Activated CD4-positive, alpha-beta T cell treated with anti-CD3 and anti-CD28 coated beads, Interleukin-2, amount 50 U/mL, for 16 hours (primary cell): ENCODE data around the gene FRS2.

Experiments
- DNase-seq: peaks from one replicate; pipeline ENCODE4 v3.0.0-alpha.2; 2020

Gene FRS2

DNA sequence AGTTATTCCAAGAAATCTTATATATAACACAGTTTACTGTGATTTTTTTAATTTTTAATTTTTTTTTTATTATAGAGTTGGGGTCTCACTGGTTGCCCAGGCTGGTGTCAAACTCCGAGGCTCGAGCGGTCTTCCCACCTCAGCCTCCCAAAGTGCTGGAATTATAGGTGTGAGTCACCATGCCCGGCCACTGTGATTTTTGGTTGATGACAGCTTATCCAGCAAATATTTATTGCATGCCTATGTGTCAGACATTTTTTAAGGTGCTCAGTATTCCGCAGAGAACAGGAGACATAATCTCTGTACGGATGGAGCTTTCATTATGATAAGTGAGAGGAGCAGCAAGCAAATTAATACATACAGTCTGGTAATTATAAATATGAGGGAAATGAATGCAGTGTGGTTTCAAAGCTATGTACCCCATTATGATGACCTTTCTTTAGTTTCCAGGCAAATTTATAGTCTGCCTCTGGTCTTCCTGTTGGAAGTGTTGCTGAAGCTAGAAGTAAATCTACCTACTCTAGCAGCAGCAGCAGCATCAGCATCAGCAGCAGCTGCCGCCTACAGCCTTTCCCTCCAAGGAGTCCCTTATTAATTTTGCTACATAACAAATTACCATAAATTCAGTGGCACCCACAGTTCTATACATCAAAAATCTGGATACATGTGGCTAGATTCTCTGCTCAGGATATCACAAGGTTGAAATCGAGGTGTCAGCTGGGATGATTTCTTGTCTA lies 32.3 kb downstream of the FRS2 start:
- no peak for DNase-seq

- DNase-seq = no peak
Measured at GRCh38 chr12:69508091-69508490, 37.9 kb downstream of the FRS2 start.

DNA sequence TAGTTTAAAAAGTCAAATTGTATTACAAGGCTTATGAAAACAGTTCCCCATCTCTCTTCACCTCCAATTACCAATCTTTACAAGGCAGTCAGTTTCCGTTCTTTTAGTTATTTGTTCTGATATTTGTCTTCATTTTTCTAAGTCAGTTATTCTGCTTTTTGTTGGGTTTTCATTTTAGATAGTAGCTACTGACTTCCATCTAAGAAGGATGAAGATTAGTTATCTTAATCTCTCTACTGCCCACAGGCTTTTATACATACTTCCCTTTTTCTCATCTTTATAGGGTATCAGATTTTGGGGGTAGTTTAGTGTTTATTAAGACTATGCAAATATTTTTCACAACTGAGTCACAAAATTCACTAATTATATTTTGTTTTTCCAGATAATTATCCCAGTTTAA lies 38.4 kb downstream of the FRS2 start:
- no peak for DNase-seq

GRCh38 chr12:69509308-69509736 lies 39.1 kb downstream of the FRS2 start:
- DNase-seq = no peak

DNA sequence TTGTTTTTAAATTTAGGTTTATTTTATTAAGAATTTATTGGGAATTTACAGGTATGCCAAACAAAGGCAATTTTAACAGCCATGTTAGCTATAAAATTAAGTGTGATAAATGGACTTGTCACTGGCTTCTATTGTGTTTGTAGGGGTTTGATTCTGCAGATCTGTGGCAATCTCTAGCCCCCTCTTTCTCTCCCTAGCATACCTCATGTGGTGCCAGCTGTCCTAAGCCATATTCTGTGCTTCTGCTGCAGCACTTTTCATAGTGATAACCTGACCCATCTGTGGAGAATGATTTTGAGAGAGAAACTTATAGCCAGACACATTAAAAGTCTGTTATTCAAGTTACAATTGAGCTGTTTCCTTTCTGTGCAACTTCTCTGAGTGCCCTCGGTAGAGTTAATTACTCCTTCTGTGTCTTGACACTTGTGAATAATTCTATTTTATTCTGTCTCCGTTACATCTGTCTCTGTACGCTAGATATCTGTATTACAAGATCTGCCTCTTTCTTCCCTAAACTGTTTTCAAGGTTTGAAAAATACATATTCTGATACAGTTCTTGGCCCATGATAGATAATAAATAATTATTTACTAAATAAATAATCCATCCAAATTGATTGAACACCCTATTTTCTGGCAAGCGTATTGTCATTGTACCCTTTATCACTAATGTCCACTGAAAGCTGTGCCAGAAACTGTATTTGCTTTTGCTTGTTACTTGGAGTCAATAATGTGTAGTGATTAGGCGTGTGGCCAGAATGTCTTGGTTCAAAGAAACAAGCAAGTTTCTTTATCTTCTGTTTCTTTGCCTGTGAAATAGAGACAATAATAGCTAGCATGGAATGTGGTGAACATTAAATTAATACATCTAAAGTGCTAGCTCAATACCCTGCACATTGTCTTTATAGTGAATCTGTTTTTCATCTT lies 40.0 kb downstream of the FRS2 start:
- no peak for DNase-seq

GRCh38 chr12:69511016-69511415 lies 40.8 kb downstream of the FRS2 start:
- DNase-seq = no peak

DNA sequence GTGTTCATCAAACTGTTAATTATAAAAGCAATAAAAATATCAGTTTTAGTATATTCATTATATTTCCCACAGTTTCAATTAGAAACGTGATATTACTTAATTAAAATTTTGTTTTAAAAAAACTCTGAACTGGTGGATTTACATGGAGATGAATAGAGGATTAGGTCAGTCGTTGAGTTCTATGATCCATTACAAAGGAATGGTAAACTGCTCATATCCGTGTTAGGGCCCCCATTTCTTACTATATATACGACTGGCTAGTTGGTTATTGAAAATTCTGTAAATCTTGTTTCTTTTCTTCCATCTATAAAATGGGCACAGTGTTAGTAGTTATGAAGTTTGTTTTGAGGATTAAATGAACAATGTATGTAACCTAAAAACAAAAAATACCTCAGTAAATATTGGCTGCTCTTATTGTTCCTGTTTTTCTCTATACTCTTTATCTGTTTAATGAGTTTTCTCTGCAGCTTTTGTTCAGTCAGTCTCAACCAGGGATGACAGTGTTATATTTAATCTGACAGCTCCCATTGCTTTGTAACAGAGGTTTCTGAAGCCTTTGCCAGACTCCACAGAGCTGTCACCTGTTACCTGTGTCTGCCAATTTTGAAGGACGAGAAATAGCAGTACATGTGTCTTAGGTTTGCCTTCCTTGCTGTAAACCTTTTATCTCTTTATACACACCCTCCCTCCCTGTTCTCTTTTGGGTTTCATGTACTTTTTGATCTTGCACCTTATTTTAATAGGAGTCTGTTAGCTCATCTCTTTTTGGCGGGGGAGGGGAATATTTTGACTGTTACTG lies 41.5 kb downstream of the FRS2 start:
- no peak for DNase-seq

GRCh38 chr12:69512820-69513219 lies 42.6 kb downstream of the FRS2 start:
- DNase-seq = no peak

- no peak for DNase-seq
Measured at GRCh38 chr12:69513297-69513696, 43.1 kb downstream of the FRS2 start.

- DNase-seq = no peak
Measured at GRCh38 chr12:69514111-69514510, 43.9 kb downstream of the FRS2 start.

DNA sequence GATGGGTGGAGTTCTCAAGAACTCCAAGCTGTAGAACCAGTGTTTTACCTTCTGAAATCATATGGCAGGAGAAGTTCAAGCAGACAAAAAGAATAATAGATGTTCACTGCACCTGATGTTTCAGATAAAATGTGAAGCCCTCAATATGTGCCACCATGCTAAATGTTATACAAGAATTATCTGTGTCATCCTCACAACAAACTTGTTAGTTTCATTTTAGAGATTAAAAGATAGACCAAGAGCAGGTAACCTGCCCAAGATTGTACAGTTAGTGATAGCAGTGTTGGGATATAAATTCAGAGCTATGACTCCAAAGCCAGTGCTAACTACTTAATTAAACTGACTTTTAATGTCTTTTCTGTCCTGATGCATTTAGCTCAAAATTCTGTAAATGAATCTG lies 44.7 kb downstream of the FRS2 start:
- DNase-seq = no peak

- no peak for DNase-seq
Measured at GRCh38 chr12:69515394-69515930, 45.3 kb downstream of the FRS2 start.

- DNase-seq = no peak
Measured at GRCh38 chr12:69516950-69517349, 46.8 kb downstream of the FRS2 start.

DNA sequence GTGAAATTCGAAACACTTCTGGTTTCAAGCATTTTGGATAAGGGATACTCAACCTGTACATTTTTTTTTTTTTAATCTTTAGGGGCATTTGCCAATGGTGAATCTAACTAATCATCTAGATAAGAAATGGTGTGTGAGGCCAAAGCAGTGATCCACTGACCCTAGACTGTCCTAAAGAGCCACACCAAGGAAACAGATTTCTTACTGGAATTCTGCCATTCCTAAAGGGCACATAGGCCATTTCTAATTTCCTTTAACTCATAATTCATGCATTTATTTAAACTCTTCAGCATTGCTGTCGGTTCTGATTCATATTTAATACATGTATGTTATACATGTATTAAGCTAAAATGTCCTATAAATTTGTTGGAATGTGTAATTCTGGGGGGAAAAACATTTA lies 47.2 kb downstream of the FRS2 start:
- no peak for DNase-seq

- no peak for DNase-seq
Measured at GRCh38 chr12:69519871-69520270, 49.7 kb downstream of the FRS2 start.

DNA sequence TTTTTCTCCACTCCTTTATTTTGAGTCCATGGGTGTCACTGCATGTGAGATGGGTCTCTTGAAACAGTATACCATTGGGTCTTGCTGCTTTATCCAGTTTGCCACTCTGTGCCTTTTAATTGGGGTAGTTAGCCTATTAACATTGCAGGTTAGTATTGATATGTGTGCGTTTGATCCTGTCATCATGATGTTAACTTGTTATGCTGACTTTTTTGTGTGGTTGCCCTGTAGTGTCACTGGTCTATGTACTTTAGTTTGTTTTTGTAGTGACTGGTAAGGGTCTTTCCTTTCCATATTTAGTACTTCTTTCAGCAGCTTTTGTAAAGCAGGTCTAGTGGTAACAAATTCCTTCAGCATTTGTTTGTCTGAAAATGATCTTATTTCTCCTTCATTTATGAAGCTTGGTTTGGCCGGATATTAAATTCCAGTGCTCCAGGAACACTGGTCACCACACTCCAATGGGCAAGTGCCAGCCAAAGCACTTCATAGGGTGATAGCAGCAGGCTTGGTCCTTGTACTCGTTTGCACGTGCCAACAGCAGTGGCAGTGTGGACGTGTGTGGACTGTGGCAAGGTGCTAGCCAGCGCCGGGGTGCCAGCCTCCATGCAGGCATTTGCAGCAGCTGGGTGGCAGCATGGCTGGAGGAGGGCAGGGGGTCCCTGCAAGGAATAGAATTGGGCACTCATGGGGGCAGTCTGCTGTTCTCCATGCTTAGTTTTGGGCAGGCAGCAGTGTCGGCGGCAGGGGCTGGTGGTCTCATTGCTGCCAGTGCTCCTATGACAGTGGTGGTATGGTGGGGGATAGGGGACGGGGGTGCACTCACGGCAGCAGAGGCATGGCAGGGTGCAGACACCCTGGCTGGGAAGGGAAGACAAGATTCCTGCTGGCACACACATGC lies 53.5 kb downstream of the FRS2 start:
- DNase-seq = no peak

GRCh38 chr12:69524331-69524630 lies 54.1 kb downstream of the FRS2 start:
- DNase-seq = no peak

- no peak for DNase-seq
Measured at GRCh38 chr12:69524755-69525469, 54.7 kb downstream of the FRS2 start.

GRCh38 chr12:69527506-69528272 lies 57.5 kb downstream of the FRS2 start:
- peak; percentile 20 for DNase-seq

DNA sequence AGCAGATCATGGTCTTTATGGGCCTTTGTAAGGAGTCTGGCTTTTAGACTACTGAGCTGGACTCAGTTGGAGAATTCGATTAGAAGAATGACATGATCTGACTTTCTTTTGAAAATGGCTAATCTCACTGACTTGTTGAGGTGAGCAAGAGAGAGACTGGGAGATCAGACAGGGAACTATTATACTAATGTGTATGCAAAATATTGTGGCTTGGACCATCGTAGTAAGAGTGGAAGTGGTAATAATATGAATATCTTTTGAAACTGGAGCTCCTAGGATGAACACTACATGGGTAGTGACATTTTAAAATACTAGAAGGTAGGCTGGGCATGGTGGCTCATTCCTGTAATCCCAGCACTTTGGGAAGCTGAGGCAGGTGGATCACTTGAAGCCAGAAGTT lies 58.8 kb downstream of the FRS2 start:
- DNase-seq = peak; percentile 23

DNA sequence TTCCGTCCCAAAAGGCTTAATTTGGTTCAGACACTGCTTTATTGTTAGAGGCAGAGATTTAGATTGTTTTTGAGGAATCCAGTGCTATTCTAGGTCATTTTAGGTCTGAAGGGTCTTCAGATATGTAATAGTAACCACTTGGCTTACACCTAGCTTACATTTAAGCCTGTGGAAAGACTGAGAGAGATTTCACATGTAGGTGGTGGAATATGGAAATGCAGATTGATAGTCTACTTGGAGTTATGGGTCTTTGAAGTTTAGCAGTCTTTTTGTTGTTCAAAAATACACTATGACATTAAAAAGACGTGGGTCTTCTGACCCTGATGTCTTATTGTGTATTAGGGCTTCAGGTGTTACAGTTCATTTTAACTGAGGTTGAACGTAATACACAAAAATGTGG lies 63.7 kb downstream of the FRS2 start:
- DNase-seq = no peak
